NCI-H1436 (cell line): ENCODE data around the gene CELA3A.
"Not testable (repeated sequence)": the region's sequence is repeated elsewhere in the genome, so short reads cannot be mapped to it uniquely, and the experiment has no call there.

Experiments used
- DNase-seq: peaks from one replicate; lab custom pipeline; 2025; lab: John Stamatoyannopoulos, UW

CELA3A gene

GRCh38 chr1:21982122-21982521 lies 19.3 kb upstream of the CELA3A start:
- not testable (repeated sequence) for DNase-seq

GRCh38 chr1:21983539-21983938 lies 17.9 kb upstream of the CELA3A start:
- not testable (repeated sequence) for DNase-seq

GRCh38 chr1:21985893-21986292 lies 15.6 kb upstream of the CELA3A start:
- DNase-seq, result not testable (repeated sequence)

GRCh38 chr1:21986386-21986785 lies 15.1 kb upstream of the CELA3A start:
- not testable (repeated sequence) for DNase-seq

- DNase-seq, result not testable (repeated sequence)
Measured at GRCh38 chr1:21989672-21990393, 11.6 kb upstream of the CELA3A start.

- not testable (repeated sequence) for DNase-seq
Measured at GRCh38 chr1:21992186-21992585, 9.3 kb upstream of the CELA3A start.

- not testable (repeated sequence) for DNase-seq
Measured at GRCh38 chr1:21994716-21995115, 6.7 kb upstream of the CELA3A start.

GRCh38 chr1:21996663-21996970 lies 4.8 kb upstream of the CELA3A start:
- not testable (repeated sequence) for DNase-seq

- not testable (repeated sequence) for DNase-seq
Measured at GRCh38 chr1:21997891-21998623, 3.4 kb upstream of the CELA3A start.

GRCh38 chr1:21998624-21999294 lies 2.7 kb upstream of the CELA3A start:
- DNase-seq, result not testable (repeated sequence)

GRCh38 chr1:21999645-22000044 lies 1.8 kb upstream of the CELA3A start:
- not testable (repeated sequence) for DNase-seq

GRCh38 chr1:22002461-22002860 lies 1.0 kb downstream of the CELA3A start:
- not testable (repeated sequence) for DNase-seq

- not testable (repeated sequence) for DNase-seq
Measured at GRCh38 chr1:22002875-22003274, 1.4 kb downstream of the CELA3A start.

- DNase-seq, result not testable (repeated sequence)
Measured at GRCh38 chr1:22003959-22004358, 2.5 kb downstream of the CELA3A start.

GRCh38 chr1:22005261-22006149 lies 4.0 kb downstream of the CELA3A start:
- DNase-seq, result peak; percentile 23

GRCh38 chr1:22006736-22007135 lies 5.3 kb downstream of the CELA3A start:
- not testable (repeated sequence) for DNase-seq

GRCh38 chr1:22007262-22007661 lies 5.8 kb downstream of the CELA3A start:
- not testable (repeated sequence) for DNase-seq

- DNase-seq, result not testable (repeated sequence)
Measured at GRCh38 chr1:22009566-22009965, 8.1 kb downstream of the CELA3A start.

- DNase-seq, result not testable (repeated sequence)
Measured at GRCh38 chr1:22012752-22013151, 11.3 kb downstream of the CELA3A start.

GRCh38 chr1:22014575-22015206 lies 13.2 kb downstream of the CELA3A start:
- DNase-seq, result not testable (repeated sequence)
